PC-9 (cell line): ENCODE data around the gene DSCAM.

Experiments
- EZH2 ChIP-seq: fragments of 200-600 bp; sonication (generic); IDR thresholded peaks from 2 replicates; pipeline ENCODE4 v1.8.0; 2017; ENCODE audit warnings: antibody characterized with exemption, low read depth
- TF ChIP-seq, protein P1 (sequence below): fragments of 200-600 bp; sonication (generic); conservative IDR thresholded peaks from 2 replicates; pipeline ENCODE4 v1.6.1; 2017; ENCODE audit warnings: mixed run types, antibody characterized with exemption, mild to moderate bottlenecking, moderate library complexity

DNA sequence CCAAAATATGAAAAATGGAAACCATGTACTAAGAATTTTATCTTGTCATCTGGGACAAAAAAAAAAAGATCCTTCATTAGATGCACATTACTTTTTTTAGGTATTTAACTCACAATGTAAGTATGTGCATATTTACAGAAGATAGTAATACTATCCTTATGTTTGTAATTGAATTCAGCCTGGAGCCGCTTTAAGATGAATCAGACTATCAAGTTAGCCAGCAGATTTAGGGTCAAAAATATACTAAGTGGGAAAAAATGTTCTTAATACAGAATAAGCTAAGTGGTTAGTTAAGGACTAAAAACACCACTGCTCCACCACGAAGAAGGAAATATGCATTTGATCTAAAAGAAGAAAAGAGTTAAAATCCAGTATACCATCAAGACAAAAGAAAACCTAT is 49.1 kb downstream of the DSCAM start:
- TF ChIP-seq, protein P1, sequence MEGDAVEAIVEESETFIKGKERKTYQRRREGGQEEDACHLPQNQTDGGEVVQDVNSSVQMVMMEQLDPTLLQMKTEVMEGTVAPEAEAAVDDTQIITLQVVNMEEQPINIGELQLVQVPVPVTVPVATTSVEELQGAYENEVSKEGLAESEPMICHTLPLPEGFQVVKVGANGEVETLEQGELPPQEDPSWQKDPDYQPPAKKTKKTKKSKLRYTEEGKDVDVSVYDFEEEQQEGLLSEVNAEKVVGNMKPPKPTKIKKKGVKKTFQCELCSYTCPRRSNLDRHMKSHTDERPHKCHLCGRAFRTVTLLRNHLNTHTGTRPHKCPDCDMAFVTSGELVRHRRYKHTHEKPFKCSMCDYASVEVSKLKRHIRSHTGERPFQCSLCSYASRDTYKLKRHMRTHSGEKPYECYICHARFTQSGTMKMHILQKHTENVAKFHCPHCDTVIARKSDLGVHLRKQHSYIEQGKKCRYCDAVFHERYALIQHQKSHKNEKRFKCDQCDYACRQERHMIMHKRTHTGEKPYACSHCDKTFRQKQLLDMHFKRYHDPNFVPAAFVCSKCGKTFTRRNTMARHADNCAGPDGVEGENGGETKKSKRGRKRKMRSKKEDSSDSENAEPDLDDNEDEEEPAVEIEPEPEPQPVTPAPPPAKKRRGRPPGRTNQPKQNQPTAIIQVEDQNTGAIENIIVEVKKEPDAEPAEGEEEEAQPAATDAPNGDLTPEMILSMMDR = no peak
- TF ChIP-seq EZH2 = no peak
